GM21723 (cell line): Measurements from ENCODE around the gene TACC2.

Experiments used
- ATAC-seq: cut with Tn5 transposase; IDR thresholded peaks from one replicate; pipeline ENCODE4 v1.9.1; 2021; ENCODE audit warnings: mild to moderate bottlenecking, moderate library complexity; ENCODE audit not compliant: unreplicated experiment

TACC2 gene

GRCh38 chr10:122163174-122164022 lies 174.4 kb downstream of the TACC2 start:
- no peak for ATAC-seq

GRCh38 chr10:122164023-122164601 lies 175.1 kb downstream of the TACC2 start:
- no peak for ATAC-seq

GRCh38 chr10:122164815-122165483 lies 176.0 kb downstream of the TACC2 start:
- ATAC-seq: no peak

- no peak for ATAC-seq
Observed at GRCh38 chr10:122165484-122166276, 176.7 kb downstream of the TACC2 start.

GRCh38 chr10:122168101-122168500 lies 179.1 kb downstream of the TACC2 start:
- no peak for ATAC-seq

GRCh38 chr10:122168598-122169394 lies 179.8 kb downstream of the TACC2 start:
- ATAC-seq: no peak

GRCh38 chr10:122170802-122171201 lies 181.8 kb downstream of the TACC2 start:
- no peak for ATAC-seq

- ATAC-seq: no peak
Observed at GRCh38 chr10:122171302-122172075, 182.5 kb downstream of the TACC2 start.

- ATAC-seq: no peak
Observed at GRCh38 chr10:122172361-122173008, 183.5 kb downstream of the TACC2 start.

- ATAC-seq: no peak
Observed at GRCh38 chr10:122173337-122173736, 184.4 kb downstream of the TACC2 start.

GRCh38 chr10:122173766-122174435 lies 184.9 kb downstream of the TACC2 start:
- no peak for ATAC-seq

- ATAC-seq: no peak
Observed at GRCh38 chr10:122176232-122177213, 187.6 kb downstream of the TACC2 start.

GRCh38 chr10:122178655-122179054 lies 189.7 kb downstream of the TACC2 start:
- no peak for ATAC-seq

- no peak for ATAC-seq
Observed at GRCh38 chr10:122181041-122181732, 192.2 kb downstream of the TACC2 start.

GRCh38 chr10:122181876-122182275 lies 192.9 kb downstream of the TACC2 start:
- no peak for ATAC-seq

GRCh38 chr10:122182308-122182707 lies 193.3 kb downstream of the TACC2 start:
- no peak for ATAC-seq

GRCh38 chr10:122184254-122184653 lies 195.3 kb downstream of the TACC2 start:
- no peak for ATAC-seq
